HAP-1 (cell line): ENCODE measurements around the gene USP21.

Experiments used
- DNase-seq, 2 experiments: peaks; one replicate each; pipeline ENCODE4 v3.0.0-alpha.2; 2016 to 2020; ENCODE audit warnings: low spot score in 2 of 2
- H3K27me3 ChIP-seq: fragments of 250-450 bp; sonication (Bioruptor Pico); 2 replicates; pipeline ENCODE4 v1.5.1; 2020; ENCODE audit warnings: low read depth, mild to moderate bottlenecking, moderate library complexity
- H3K36me3 ChIP-seq: fragments of 250-450 bp; sonication (Bioruptor Pico); replicated peaks from 2 replicates; pipeline ENCODE4 v1.5.1; 2020; ENCODE audit warnings: mild to moderate bottlenecking
- H3K4me1 ChIP-seq: fragments of 250-450 bp; sonication (Bioruptor Pico); 2 replicates; pipeline ENCODE4 v1.5.1; 2020; ENCODE audit warnings: mild to moderate bottlenecking
- H3K4me3 ChIP-seq: fragments of 250-450 bp; sonication (Bioruptor Pico); 2 replicates; pipeline ENCODE4 v1.5.1; 2020; ENCODE audit warnings: mild to moderate bottlenecking, moderate library complexity
- H3K9me3 ChIP-seq: fragments of 250-450 bp; sonication (Bioruptor Pico); 2 replicates; pipeline ENCODE4 v1.5.1; 2020; ENCODE audit warnings: mild to moderate bottlenecking, moderate library complexity
- in situ Hi-C: fragments of 300-500 bp; cut with MboI; formaldehyde crosslinking; loops from 3 replicates; pipeline ENCODE4 v1.14.3; 2020; ENCODE audit warnings: low sequenced_read_pairs, inconsistent platforms, mixed read lengths

USP21 gene

GRCh38 chr1:161153682-161154337 lies 5.5 kb upstream of the USP21 start, which contains the start of gene UFC1:
UFC1 (plus strand) TSS chr1:161153978; CDS start chr1:161153998, 20 bp downstream.
- DNase-seq, result peak; percentile 88 to 92
- H3K4me3 ChIP-seq, result peak within 1 kb of the TSS; percentile 81
- H3K4me1 ChIP-seq, result peaks cover 5% of the 10 kb centered on the region
- in situ Hi-C loops, result no loop called here
- H3K27me3 ChIP-seq, result no peaks in the 10 kb centered on the region
- 0 out of 2 replicates have a peak, but pooled peaks cover 5% of the 10 kb centered on the region for H3K36me3 ChIP-seq
- H3K9me3 ChIP-seq, result no peaks in the 10 kb centered on the region

DNA sequence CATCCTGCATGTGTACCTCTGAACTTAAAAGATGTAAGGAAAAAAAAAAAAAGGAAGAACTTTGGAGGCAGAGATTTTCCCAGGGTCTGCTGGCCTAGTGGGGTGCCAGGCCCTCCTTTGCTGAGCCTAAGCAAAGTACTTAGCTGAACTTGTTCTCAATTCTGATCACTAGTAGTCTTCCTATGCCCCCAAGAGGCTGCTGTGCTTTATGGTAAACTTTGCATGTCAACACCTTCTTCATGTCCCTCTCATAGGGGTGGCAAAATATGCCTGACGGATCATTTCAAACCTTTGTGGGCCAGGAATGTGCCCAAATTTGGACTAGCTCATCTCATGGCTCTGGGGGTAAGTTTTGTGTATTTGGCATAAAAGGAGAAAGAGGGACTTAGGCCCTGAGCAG lies 1.4 kb upstream of the USP21 start:
- no peaks in the 10 kb centered on the region for H3K27me3 ChIP-seq
- in situ Hi-C loops, result no loop called here
- peaks cover 17% of the 10 kb centered on the region for H3K36me3 ChIP-seq
- H3K9me3 ChIP-seq, result no peaks in the 10 kb centered on the region; the same call in 1 of the 2 replicates
- no peak for DNase-seq
- H3K4me3 ChIP-seq, result no peak overlapping the region
- peaks cover 12% of the 10 kb centered on the region for H3K4me1 ChIP-seq

DNA sequence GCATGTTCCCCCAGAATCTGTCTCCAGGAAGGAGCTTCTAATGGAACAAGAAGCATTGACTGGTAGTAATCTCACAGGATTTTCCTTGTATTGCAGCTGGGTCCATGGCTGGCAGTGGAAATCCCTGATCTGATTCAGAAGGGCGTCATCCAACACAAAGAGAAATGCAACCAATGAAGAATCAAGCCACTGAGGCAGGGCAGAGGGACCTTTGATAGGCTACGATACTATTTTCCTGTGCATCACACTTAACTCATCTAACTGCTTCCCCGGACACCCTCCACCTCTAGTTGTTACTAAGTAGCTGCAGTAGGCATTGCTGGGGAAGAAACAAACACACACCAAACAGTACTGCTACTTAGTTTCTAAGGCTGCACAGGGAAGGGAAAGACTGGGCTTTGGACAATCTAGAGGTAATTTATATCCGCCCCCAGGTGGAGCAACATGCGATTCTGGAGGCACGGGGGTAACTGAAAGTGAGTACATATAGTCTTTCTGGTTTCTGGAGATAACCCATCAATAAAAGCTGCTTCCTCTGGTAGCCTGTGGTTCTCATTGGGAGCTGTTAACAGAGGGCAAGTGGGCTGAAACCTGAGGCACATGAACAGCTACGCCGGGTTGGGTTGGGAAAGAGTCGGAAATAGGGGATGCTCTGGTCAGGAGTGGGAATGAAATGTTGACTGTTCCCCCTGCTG lies 837 bp upstream of the USP21 start:
- Histone ChIP-seq H3K4me1 (peaks cover 12% of the 10 kb centered on the region), H3K27me3 (no peaks in the 10 kb centered on the region), H3K4me3 (peak overlapping the region; percentile 96), H3K36me3 (peaks cover 17% of the 10 kb centered on the region), H3K9me3 (no peaks in the 10 kb centered on the region; the same call in 1 of the 2 replicates)
- no peak for DNase-seq
- in situ Hi-C loops, result no loop called here

DNA sequence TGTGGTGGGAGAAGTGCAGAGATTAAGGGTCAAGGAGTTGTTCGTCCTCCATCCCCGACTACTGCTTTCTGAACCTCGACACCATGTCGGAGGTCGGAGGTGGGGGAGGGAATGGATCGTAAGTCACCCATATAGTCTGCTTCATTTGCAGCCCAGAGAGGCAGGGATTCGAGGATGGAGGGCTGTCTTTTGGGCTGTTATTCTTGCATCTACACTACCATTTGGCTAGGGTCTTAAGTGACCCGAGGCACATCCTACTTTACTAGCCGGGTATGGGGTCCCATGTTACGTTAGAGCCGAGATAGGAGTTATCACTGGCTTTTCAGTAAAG lies 578 bp downstream of the USP21 start:
- Histone ChIP-seq H3K36me3 (peaks cover 24% of the 10 kb centered on the region), H3K27me3 (no peaks in the 10 kb centered on the region), H3K4me1 (peaks cover 8% of the 10 kb centered on the region), H3K9me3 (no peaks in the 10 kb centered on the region; the same call in 1 of the 2 replicates), H3K4me3 (peak overlapping the region; percentile 96)
- in situ Hi-C loops, result no loop called here
- DNase-seq, result no peak

GRCh38 chr1:161160671-161161145 lies 1.4 kb downstream of the USP21 start:
- Histone ChIP-seq H3K4me3 (no peak overlapping the region), H3K9me3 (no peaks in the 10 kb centered on the region; the same call in 1 of the 2 replicates), H3K4me1 (peaks cover 11% of the 10 kb centered on the region), H3K27me3 (no peaks in the 10 kb centered on the region), H3K36me3 (peaks cover 25% of the 10 kb centered on the region)
- no peak for DNase-seq
- in situ Hi-C loops, result no loop called here

DNA sequence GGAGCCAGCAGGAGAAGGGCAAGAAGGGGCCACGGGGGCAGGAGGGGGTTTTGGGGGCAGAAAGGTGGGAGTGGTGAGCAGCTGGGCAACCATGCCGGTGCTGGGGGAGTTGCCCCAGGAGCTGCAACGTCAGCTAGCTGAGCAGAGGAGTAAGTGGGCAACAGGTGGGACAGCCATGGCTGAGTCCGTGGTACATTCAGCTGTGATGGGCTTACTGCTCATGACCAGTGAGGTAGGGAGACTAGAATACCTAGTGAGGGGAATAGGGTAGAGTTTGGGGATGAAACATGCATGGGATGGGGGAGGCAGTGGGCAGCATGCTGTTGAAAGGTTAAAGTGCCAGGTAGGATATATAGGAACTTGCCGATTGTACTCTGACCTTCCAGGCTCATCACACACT lies 2.4 kb downstream of the USP21 start:
- DNase-seq, result no peak
- peaks cover 25% of the 10 kb centered on the region for H3K36me3 ChIP-seq
- no peaks in the 10 kb centered on the region for H3K27me3 ChIP-seq
- H3K4me3 ChIP-seq, result no peak overlapping the region
- peaks cover 11% of the 10 kb centered on the region for H3K4me1 ChIP-seq
- in situ Hi-C loops, result no loop called here
- H3K9me3 ChIP-seq, result no peaks in the 10 kb centered on the region; the same call in 1 of the 2 replicates

- DNase-seq, result no peak
- H3K4me3 ChIP-seq, result no peak overlapping the region
- peaks cover 25% of the 10 kb centered on the region for H3K36me3 ChIP-seq
- H3K27me3 ChIP-seq, result no peaks in the 10 kb centered on the region
- no peaks in the 10 kb centered on the region; the same call in 1 of the 2 replicates for H3K9me3 ChIP-seq
- H3K4me1 ChIP-seq, result peaks cover 13% of the 10 kb centered on the region
- in situ Hi-C loops, result no loop called here
These were observed 2.8 kb downstream of the USP21 start for GRCh38 chr1:161162052-161162451.

GRCh38 chr1:161162806-161163205 lies 3.5 kb downstream of the USP21 start:
- Histone ChIP-seq H3K4me1 (peaks cover 15% of the 10 kb centered on the region), H3K27me3 (no peaks in the 10 kb centered on the region), H3K9me3 (no peaks in the 10 kb centered on the region; the same call in 1 of the 2 replicates), H3K36me3 (peaks cover 26% of the 10 kb centered on the region), H3K4me3 (no peak overlapping the region)
- DNase-seq, result no peak
- in situ Hi-C loops, result no loop called here

GRCh38 chr1:161163793-161164192 lies 4.5 kb downstream of the USP21 start:
- peaks cover 14% of the 10 kb centered on the region for H3K4me1 ChIP-seq
- no peak overlapping the region for H3K4me3 ChIP-seq
- no peaks in the 10 kb centered on the region for H3K27me3 ChIP-seq
- no peaks in the 10 kb centered on the region; the same call in 1 of the 2 replicates for H3K9me3 ChIP-seq
- DNase-seq, result no peak
- in situ Hi-C loops, result no loop called here
- peaks cover 24% of the 10 kb centered on the region for H3K36me3 ChIP-seq

DNA sequence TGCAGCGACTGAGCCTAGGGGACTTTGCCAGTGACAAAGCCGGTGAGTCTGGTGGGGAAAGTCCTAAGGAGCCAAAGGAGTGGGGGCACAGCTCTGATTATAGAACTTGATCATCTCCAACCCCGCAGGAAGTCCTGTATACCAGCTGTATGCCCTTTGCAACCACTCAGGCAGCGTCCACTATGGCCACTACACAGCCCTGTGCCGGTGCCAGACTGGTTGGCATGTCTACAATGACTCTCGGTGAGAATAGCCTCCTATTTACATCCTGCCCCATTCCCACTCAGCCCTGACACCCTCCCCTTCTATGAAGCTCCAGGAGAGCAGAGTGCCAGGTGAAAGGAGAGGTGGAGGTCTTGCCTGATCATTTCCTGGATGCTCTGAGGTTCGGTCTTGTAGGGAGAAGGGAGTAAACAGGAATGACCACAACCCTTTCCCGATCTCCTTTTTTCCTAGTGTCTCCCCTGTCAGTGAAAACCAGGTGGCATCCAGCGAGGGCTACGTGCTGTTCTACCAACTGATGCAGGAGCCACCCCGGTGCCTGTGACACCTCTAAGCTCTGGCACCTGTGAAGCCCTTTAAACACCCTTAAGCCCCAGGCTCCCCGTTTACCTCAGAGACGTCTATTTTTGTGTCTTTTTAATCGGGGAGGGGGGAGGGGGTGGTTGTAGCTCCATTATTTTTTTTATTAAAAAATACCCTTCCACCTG lies 5.8 kb downstream of the USP21 start:
- DNase-seq, result no peak
- in situ Hi-C loops, result no loop called here
- H3K4me1 ChIP-seq, result peaks cover 8% of the 10 kb centered on the region
- H3K4me3 ChIP-seq, result no peak overlapping the region; the same call in 1 of the 2 replicates
- H3K9me3 ChIP-seq, result no peaks in the 10 kb centered on the region; the same call in 1 of the 2 replicates
- no peaks in the 10 kb centered on the region for H3K27me3 ChIP-seq
- H3K36me3 ChIP-seq, result peaks cover 35% of the 10 kb centered on the region

DNA sequence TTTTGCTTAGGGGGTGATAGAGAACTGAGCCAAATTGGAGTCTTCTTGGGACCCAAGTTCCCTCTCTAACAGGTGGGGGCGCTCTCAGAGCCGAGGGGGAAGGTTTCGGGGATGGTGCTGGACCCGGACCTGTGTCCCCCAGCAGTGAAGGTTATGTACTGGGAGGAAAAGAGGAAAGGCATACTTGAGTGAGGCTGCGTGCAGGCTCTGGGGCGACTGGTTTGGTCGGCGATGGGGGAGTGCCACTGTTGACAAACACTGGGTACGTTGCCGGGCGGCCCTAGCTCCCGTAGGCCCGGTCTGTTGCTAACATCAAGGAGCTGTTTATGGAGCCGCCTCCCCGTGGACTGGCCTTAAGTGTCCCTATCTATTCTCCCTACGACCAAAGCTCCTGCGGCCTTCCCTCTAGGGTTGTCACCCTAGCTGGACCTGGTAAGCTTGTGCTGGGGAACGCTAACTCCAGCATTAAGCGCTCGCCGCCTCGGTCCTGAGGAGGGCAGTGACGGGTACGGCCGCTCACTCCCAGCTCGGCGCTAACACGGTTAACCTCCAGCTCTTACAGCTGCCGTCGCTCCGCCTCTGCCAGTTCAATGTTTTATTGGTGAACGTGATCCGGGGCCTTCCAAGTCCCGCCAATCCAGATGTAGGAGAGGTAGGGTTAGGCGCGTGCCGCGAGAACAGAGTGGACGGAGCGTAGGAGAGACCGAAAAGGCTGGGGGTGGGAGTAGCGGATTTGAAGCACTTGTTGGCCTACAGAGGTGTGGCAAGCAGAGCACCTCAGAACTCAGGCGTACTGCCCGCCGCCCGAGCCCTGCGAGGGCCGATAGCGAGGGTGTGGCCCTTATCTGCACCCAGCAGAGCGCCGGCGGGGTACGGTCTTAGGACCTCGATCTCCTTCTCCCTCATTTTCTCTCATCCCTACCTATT lies 6.7 kb downstream of the USP21 start, which contains the start of gene PPOX:
TSS of gene PPOX (plus strand) at position 685 of the 927 bp plus-strand sequence. CDS start 422 bp downstream, outside the sequence.
- Histone ChIP-seq H3K36me3 (peaks cover 37% of the 10 kb centered on the region), H3K4me1 (peaks cover 7% of the 10 kb centered on the region), H3K9me3 (no peaks in the 10 kb centered on the region), H3K27me3 (no peaks in the 10 kb centered on the region), H3K4me3 (peak within 1 kb of the TSS; percentile 53)
- DNase-seq, result peak; percentile 97 to 99
- in situ Hi-C loops, result no loop called here

GRCh38 chr1:161166669-161167548 lies 7.6 kb downstream of the USP21 start:
- peaks cover 7% of the 10 kb centered on the region for H3K4me1 ChIP-seq
- no peaks in the 10 kb centered on the region for H3K27me3 ChIP-seq
- in situ Hi-C loops, result no loop called here
- H3K36me3 ChIP-seq, result peaks cover 43% of the 10 kb centered on the region
- no peaks in the 10 kb centered on the region for H3K9me3 ChIP-seq
- DNase-seq, result peak; percentile 63 to 72
- H3K4me3 ChIP-seq, result peak overlapping the region; percentile 53
